GM12878 (cell line): ENCODE data around the gene PDE11A. TPM values are rescaled to one million over a fixed set of nuclear protein-coding genes. Genes with fewer than 3 reads are reported as not detected.

ENCODE experiments used
- ATAC-seq: fragments of 200-7000 bp; cut with Tn5 transposase; 3 replicates; pipeline ENCODE4 v1.9.1; 2020; ENCODE audit warnings: mild to moderate bottlenecking, moderate library complexity
- BruUV-seq: library from RNA; stranded (reverse); fragments of 400-500 nt; replicated peaks from 2 replicates; lab custom pipeline; 2021; lab: Mats Ljungman, UMichigan
- CTCF ChIA-PET: fragments of 300-600 bp; sonication (Branson Sonifier 250); formaldehyde crosslinking; extraction: SDS; loops from one replicate; lab custom pipeline; 2021; ENCODE audit warnings: inconsistent platforms; lab: Yijun Ruan, JAX
- POLR2A ChIA-PET: fragments of 350-600 bp; formaldehyde crosslinking; extraction: SDS; loops from one replicate; lab custom pipeline; 2021; ENCODE audit warnings: inconsistent platforms; lab: Charles Lee
- RAD21 ChIA-PET: fragments of 300-600 bp; sonication (Branson Sonifier 250); formaldehyde crosslinking; loops from one replicate; lab custom pipeline; 2023; ENCODE audit warnings: antibody characterized with exemption; ENCODE audit not compliant: unreplicated experiment; lab: Charles Lee
- SMC1A ChIA-PET: fragments of 300-600 bp; sonication (Branson Sonifier 250); formaldehyde crosslinking; loops from one replicate; lab custom pipeline; 2023; ENCODE audit not compliant: unreplicated experiment, uncharacterized antibody; lab: Charles Lee
- DNase-seq: peaks from one replicate; pipeline ENCODE4 v3.0.0-alpha.2; 2011; ENCODE audit warnings: low read depth, low spot score
- FAIRE-seq: peaks from 3 replicates; lab custom pipeline; 2011; peaks lifted over from hg19 to GRCh38; lab: Jason Lieb, UNC
- H2AFZ ChIP-seq: 2 replicates; pipeline ENCODE4 v1.6.0; 2011; ENCODE audit warnings: low read depth, low read length, control low read depth; ENCODE audit not compliant: control insufficient read depth
- H3K27ac ChIP-seq: 2 replicates; pipeline ENCODE4 v1.5.1; 2011; ENCODE audit warnings: control low read depth; ENCODE audit not compliant: control insufficient read depth, insufficient read depth
- H3K27me3 ChIP-seq, 2 experiments: replicated peaks in 1 of 2; 2 replicates each; pipeline versions ENCODE4 v1.6.0 to v1.6.1; 2011; ENCODE audit warnings: low read length in 1 of 2; ENCODE audit not compliant: control insufficient read depth in 2 of 2, insufficient read depth in 2 of 2
- H3K36me3 ChIP-seq, 2 experiments: 2 replicates each; pipeline ENCODE4 v1.5.1; 2011; ENCODE audit warnings: low read length in 1 of 2; ENCODE audit not compliant: control insufficient read depth in 2 of 2, insufficient read depth in 2 of 2
- H3K4me1 ChIP-seq: 2 replicates; pipeline ENCODE4 v1.6.1; 2011; ENCODE audit warnings: mild to moderate bottlenecking, low read length, moderate library complexity, mixed read lengths; ENCODE audit not compliant: control insufficient read depth, insufficient read depth
- H3K4me2 ChIP-seq: 2 replicates; pipeline ENCODE4 v1.6.0; 2011; ENCODE audit warnings: control low read depth; ENCODE audit not compliant: control insufficient read depth, insufficient read depth
- H3K4me3 ChIP-seq: fragments of 200-600 bp; sonication (generic); 2 replicates; pipeline ENCODE4 v1.5.1; 2016
- H3K79me2 ChIP-seq: 2 replicates; pipeline ENCODE4 v1.6.0; 2011; ENCODE audit warnings: low read length; ENCODE audit not compliant: control insufficient read depth, insufficient read depth
- H3K9ac ChIP-seq: 2 replicates; pipeline ENCODE4 v1.8.0; 2011; ENCODE audit warnings: low read length, control low read depth, mixed read lengths; ENCODE audit not compliant: control insufficient read depth, insufficient read depth
- H3K9me3 ChIP-seq: replicated peaks from 3 replicates; pipeline ENCODE4 v1.5.1; 2011; ENCODE audit warnings: mild to moderate bottlenecking, low read length; ENCODE audit not compliant: control insufficient read depth, insufficient read depth
- H4K20me1 ChIP-seq: 2 replicates; pipeline ENCODE4 v1.6.0; 2011; ENCODE audit not compliant: control insufficient read depth, insufficient read depth
- BRCA1 ChIP-seq: IDR thresholded peaks from 2 replicates; pipeline ENCODE4 v1.6.1; 2011; ENCODE audit warnings: low read depth, low read length, improper control_type of control experiment
- EP300 ChIP-seq, 2 experiments: fragments of 150-350 bp in 1 of 2; IDR thresholded peaks; 2 replicates each; pipeline ENCODE4 v1.6.1; 2011 to 2012; ENCODE audit warnings: low read depth in 2 of 2, low read length in 2 of 2, borderline replicate concordance in 1 of 2, improper control_type of control experiment in 1 of 2, inconsistent platforms in 1 of 2; ENCODE audit not compliant: control insufficient read depth in 1 of 2
- FOS ChIP-seq: IDR thresholded peaks from 3 replicates; pipeline ENCODE4 v1.6.1; 2011; ENCODE audit warnings: borderline replicate concordance; ENCODE audit not compliant: insufficient read length; ENCODE audit errors: extremely low read depth
- IRF4 ChIP-seq: IDR thresholded peaks from 2 replicates; pipeline ENCODE4 v1.6.1; 2011; ENCODE audit warnings: low read depth, low read length
- POLR2AphosphoS5 ChIP-seq: IDR thresholded peaks from 2 replicates; pipeline ENCODE4 v1.6.1; 2011; ENCODE audit warnings: mild to moderate bottlenecking, low read length, inconsistent platforms
- RBBP5 ChIP-seq: fragments of 200-600 bp; sonication (generic); conservative IDR thresholded peaks from 2 replicates; pipeline ENCODE4 v1.6.1; 2016
- SP1 ChIP-seq: IDR thresholded peaks from one replicate; pipeline ENCODE4 v1.6.1; 2011; ENCODE audit warnings: low read depth, low read length
- SREBF2 ChIP-seq: IDR thresholded peaks from 2 replicates; pipeline ENCODE4 v1.6.1; 2012; ENCODE audit warnings: mild to moderate bottlenecking, low read length
- STAT3 ChIP-seq: IDR thresholded peaks from 2 replicates; pipeline ENCODE4 v1.6.1; 2011; ENCODE audit warnings: low read depth, low read length, improper control_type of control experiment
- ZBTB33 ChIP-seq: fragments of 450-650 bp; IDR thresholded peaks from 2 replicates; pipeline ENCODE4 v1.6.1; 2017; ENCODE audit warnings: mild to moderate bottlenecking
- ZSCAN29 ChIP-seq: fragments of 450-650 bp; IDR thresholded peaks from 2 replicates; pipeline ENCODE4 v1.6.1; 2017; ENCODE audit warnings: mild to moderate bottlenecking, moderate library complexity
- ZZZ3 ChIP-seq: IDR thresholded peaks from 2 replicates; pipeline ENCODE4 v1.6.1; 2011; ENCODE audit warnings: low read depth; ENCODE audit not compliant: control insufficient read depth, insufficient read length
- WGBS: methylation state at CpG from one replicate; pipeline ENCODE4 v1.1.6; 2016; ENCODE audit warnings: low lambda C conversion rate; ENCODE audit not compliant: insufficient replicate concordance, insufficient coverage; ENCODE audit errors: missing lambda C conversion rate; 5-methylcytosine and 5-hydroxymethylcytosine counted together
- in situ Hi-C: fragments of 300-500 bp; cut with MboI; formaldehyde crosslinking; loops from 9 replicates; pipeline ENCODE4 v1.14.3; 2018; ENCODE audit warnings: mixed read lengths
- intact Hi-C: fragments of 100-400 bp; cut with micrococcal nuclease; formaldehyde crosslinking; loops from one replicate; pipeline ENCODE4 v1.14.2; 2022; ENCODE audit not compliant: unreplicated experiment
- polyA plus RNA-seq, 11 experiments: library from polyadenylated mRNA; depleted of rRNA in 4 of 11; unstranded in 6 of 11; stranded (reverse) in 5 of 11; fragments of >200 nt; fragmentation: Nextera tagmentation in 4 of 11; fragmentation: Illumina TruSeq in 1 of 11; extraction: Ambion mirVana in 4 of 11; extraction: Trizol in 1 of 11; gene quantifications; 1 replicate in 1 of 11; 2 replicates in 10 of 11; pipeline versions ENCODE4 v1.2.1 to v1.2.3, GENCODE V29; 2011 to 2016; ENCODE audit warnings: inconsistent platforms in 2 of 11, missing spikeins in 2 of 11, low read depth in 1 of 11
- total RNA-seq, 4 experiments: library from RNA; depleted of rRNA in 3 of 4; stranded (reverse); fragments of >200 nt in 3 of 4; fragmentation: Illumina TruSeq in 1 of 4; extraction: Trizol in 1 of 4; gene quantifications; 2 replicates each; pipeline versions ENCODE4 v1.2.1 to v1.2.3, GENCODE V29; 2013 to 2021
- TF ChIP-seq, protein P1 (sequence below): fragments of 450-650 bp; IDR thresholded peaks from 2 replicates; pipeline ENCODE4 v1.6.1; 2014; ENCODE audit warnings: mild to moderate bottlenecking

PDE11A gene
- total and polyA plus RNA-seq, 10 of the 15 experiments (the other 5 are each of a cell fraction or from before 2014, with no cell fraction given): 0.01 to 0.17 (median 0.06) TPM; not detected in 5

DNA sequence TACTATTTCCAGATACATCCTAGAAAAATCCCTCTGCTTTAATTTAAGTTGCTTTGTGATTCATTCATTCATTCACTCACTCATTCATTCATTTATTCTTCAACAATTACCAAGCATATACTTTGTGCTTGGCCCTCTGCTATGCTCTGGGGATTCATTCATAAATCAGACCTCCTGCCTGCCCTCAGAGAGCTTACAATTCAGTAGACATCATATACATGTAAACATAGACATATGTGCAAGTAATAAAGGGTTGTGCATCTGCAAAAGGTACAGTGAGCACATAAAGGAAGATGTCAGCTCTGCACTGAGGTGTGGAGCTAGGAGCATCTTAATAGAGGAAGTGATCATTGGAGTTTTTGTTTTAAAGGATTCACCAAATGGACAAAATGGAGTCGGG is 490.6 kb downstream of the PDE11A start:
- Histone ChIP-seq H3K4me3 (no peak overlapping the region), H3K79me2 (no peaks in the 10 kb centered on the region), H3K4me2 (no peak overlapping the region), H3K36me3 (no peaks in the 10 kb centered on the region), H3K9ac (no peak overlapping the region), H3K27me3 (no peaks in the 10 kb centered on the region; a peak in 1 of 4 replicates), H2AFZ (no peak overlapping the region), H4K20me1 (no peaks in the 10 kb centered on the region), H3K4me1 (no peaks in the 10 kb centered on the region), H3K9me3 (no peaks in the 10 kb centered on the region), H3K27ac (no peak overlapping the region)
- no TSS peak for BruUV-seq
- FAIRE-seq (no peak), DNase-seq (no peak), ATAC-seq (no peak)
- ChIA-PET RAD21 (no interaction called here), CTCF (no interaction called here), SMC1A (no interaction called here), POLR2A (interaction anchor here (1.1 kb wide), 1 partner anchor 47 kb away, joined by 3 read pairs; no protein-coding TSS in a partner anchor)
- in situ Hi-C loops (no loop called here), intact Hi-C loops (no loop called here)
- 100% methylated on average over 1 of the region's 1 CpG for WGBS
- TF ChIP-seq STAT3 (no peak), POLR2AphosphoS5 (no peak), IRF4 (no peak), SREBF2 (no peak), EP300 (IDR thresholded peaks at IDR 0.05; ENCODE audit: borderline replicate concordance in 1 of 2, control insufficient read depth in 1 of 2, low read depth in 2 of 2, low read length in 2 of 2) (no peak), ZSCAN29 (no peak), RBBP5 (no peak), FOS (no peak), BRCA1 (no peak), ZBTB33 (no peak), ZZZ3 (no peak), SP1 (no peak)
- TF ChIP-seq, protein P1, sequence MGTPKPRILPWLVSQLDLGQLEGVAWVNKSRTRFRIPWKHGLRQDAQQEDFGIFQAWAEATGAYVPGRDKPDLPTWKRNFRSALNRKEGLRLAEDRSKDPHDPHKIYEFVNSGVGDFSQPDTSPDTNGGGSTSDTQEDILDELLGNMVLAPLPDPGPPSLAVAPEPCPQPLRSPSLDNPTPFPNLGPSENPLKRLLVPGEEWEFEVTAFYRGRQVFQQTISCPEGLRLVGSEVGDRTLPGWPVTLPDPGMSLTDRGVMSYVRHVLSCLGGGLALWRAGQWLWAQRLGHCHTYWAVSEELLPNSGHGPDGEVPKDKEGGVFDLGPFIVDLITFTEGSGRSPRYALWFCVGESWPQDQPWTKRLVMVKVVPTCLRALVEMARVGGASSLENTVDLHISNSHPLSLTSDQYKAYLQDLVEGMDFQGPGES: no peak
